OCI-LY7 (cell line): ENCODE measurements around the gene RFX6.

ENCODE experiments used
- EZH2phosphoT487 ChIP-seq: fragments of 200-600 bp; sonication (generic); IDR thresholded peaks from 2 replicates; pipeline ENCODE4 v1.6.1; 2018; ENCODE audit warnings: low read depth, borderline replicate concordance, mild to moderate bottlenecking, mixed run types, antibody characterized with exemption, low read length, moderate library complexity, mixed read lengths
- TF ChIP-seq, protein P1 (sequence below): fragments of 200-600 bp; sonication (generic); conservative IDR thresholded peaks from 2 replicates; pipeline ENCODE4 v1.5.1; 2014; ENCODE audit warnings: mild to moderate bottlenecking, antibody characterized with exemption, low read length, moderate library complexity, mixed read lengths

DNA sequence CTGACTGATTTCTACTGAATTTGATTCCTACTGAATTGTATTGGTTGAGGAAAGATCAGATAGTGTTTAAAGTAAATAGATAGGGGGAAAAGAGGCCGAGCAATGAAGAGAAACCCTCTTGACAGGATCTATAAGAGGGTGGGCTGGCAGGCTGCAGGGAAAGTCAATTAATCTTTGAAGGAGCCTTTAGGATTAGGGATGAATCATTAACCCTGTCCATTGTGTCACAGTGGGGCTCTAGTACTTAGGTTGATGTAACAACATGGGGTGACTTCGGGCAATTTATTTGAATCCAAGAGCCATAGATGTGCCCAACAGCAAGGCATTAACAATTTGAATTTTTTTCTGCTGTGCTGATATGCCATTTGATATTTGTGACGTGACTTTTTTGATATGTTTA is 7.5 kb downstream of the RFX6 start:
- TF ChIP-seq, protein P1, sequence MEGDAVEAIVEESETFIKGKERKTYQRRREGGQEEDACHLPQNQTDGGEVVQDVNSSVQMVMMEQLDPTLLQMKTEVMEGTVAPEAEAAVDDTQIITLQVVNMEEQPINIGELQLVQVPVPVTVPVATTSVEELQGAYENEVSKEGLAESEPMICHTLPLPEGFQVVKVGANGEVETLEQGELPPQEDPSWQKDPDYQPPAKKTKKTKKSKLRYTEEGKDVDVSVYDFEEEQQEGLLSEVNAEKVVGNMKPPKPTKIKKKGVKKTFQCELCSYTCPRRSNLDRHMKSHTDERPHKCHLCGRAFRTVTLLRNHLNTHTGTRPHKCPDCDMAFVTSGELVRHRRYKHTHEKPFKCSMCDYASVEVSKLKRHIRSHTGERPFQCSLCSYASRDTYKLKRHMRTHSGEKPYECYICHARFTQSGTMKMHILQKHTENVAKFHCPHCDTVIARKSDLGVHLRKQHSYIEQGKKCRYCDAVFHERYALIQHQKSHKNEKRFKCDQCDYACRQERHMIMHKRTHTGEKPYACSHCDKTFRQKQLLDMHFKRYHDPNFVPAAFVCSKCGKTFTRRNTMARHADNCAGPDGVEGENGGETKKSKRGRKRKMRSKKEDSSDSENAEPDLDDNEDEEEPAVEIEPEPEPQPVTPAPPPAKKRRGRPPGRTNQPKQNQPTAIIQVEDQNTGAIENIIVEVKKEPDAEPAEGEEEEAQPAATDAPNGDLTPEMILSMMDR = no peak
- no peak for TF ChIP-seq EZH2phosphoT487
